Endothelial cell of umbilical vein (primary cell): ENCODE measurements around the gene TNIK. TPM values are rescaled to one million over a fixed set of nuclear protein-coding genes. Genes with fewer than 3 reads are reported as not detected.

Experiments used
- BruUV-seq: library from RNA; stranded (reverse); fragments of 400-500 nt; replicated peaks from 2 replicates; lab custom pipeline; 2021; lab: Mats Ljungman, UMichigan
- CTCF ChIA-PET: fragments of 300-600, 350-600 bp; sonication (Branson Sonifier 250); formaldehyde crosslinking; loops from one replicate; lab custom pipeline; 2021; ENCODE audit warnings: antibody characterized with exemption, inconsistent platforms; lab: Charles Lee
- POLR2A ChIA-PET: fragments of 300-600, 350-600 bp; sonication (Branson Sonifier 250); formaldehyde crosslinking; loops from one replicate; lab custom pipeline; 2021; ENCODE audit warnings: antibody characterized with exemption, inconsistent platforms; lab: Charles Lee
- DNase-seq: peaks from one replicate; pipeline ENCODE4 v3.0.0-alpha.2; 2011; ENCODE audit warnings: low read depth, low spot score
- FAIRE-seq: peaks from 2 replicates; lab custom pipeline; 2011; peaks lifted over from hg19 to GRCh38; lab: Jason Lieb, UNC
- H2AFZ ChIP-seq: 2 replicates; pipeline ENCODE4 v1.6.0; 2012; ENCODE audit warnings: low read depth, low read length, control low read depth, inconsistent platforms
- H3K27ac ChIP-seq: 2 replicates; pipeline ENCODE4 v1.5.1; 2011; ENCODE audit warnings: low read depth, mild to moderate bottlenecking, control low read depth, low read length, moderate library complexity; ENCODE audit not compliant: insufficient read depth
- H3K27me3 ChIP-seq, 2 experiments: 2 replicates each; pipeline versions ENCODE4 v1.6.0 to v1.6.1; 2011; ENCODE audit warnings: low read length in 2 of 2, mixed read lengths in 1 of 2; ENCODE audit not compliant: control insufficient read depth in 2 of 2, insufficient read depth in 2 of 2
- H3K36me3 ChIP-seq, 2 experiments: 2 replicates in 1 of 2; 3 replicates in 1 of 2; pipeline ENCODE4 v1.5.1; 2011; ENCODE audit warnings: low read length in 2 of 2, mild to moderate bottlenecking in 1 of 2, moderate library complexity in 1 of 2; ENCODE audit not compliant: control insufficient read depth in 2 of 2, insufficient read depth in 2 of 2; ENCODE audit errors: extremely low read depth in 1 of 2
- H3K4me1 ChIP-seq: 3 replicates; pipeline ENCODE4 v1.5.1; 2011; ENCODE audit warnings: mild to moderate bottlenecking, low read length; ENCODE audit not compliant: control insufficient read depth, insufficient read depth; ENCODE audit errors: extremely low read depth
- H3K4me2 ChIP-seq: 2 replicates; pipeline ENCODE4 v1.6.1; 2011; ENCODE audit warnings: low read length, control low read depth, mixed read lengths; ENCODE audit not compliant: insufficient read depth
- H3K4me3 ChIP-seq, 3 experiments: fragments of 200-600 bp in 1 of 3; sonication (generic), shearing (Covaris generic) in 1 of 3; replicated peaks in 1 of 3; 2 replicates each; pipeline ENCODE4 v1.5.1; 2011 to 2016; ENCODE audit warnings: control low read depth in 3 of 3, low read length in 3 of 3, mild to moderate bottlenecking in 2 of 3, inconsistent platforms in 1 of 3, low read depth in 1 of 3, moderate library complexity in 1 of 3; ENCODE audit not compliant: insufficient read depth in 1 of 3
- H3K79me2 ChIP-seq: 2 replicates; pipeline ENCODE4 v1.6.0; 2012; ENCODE audit warnings: low read length, inconsistent platforms; ENCODE audit not compliant: control insufficient read depth, insufficient read depth
- H3K9ac ChIP-seq: replicated peaks from 2 replicates; pipeline ENCODE3; 2011; ENCODE audit warnings: low read length, control low read depth; ENCODE audit not compliant: insufficient read depth; ENCODE audit errors: extremely low read depth
- H3K9me1 ChIP-seq: replicated peaks from 3 replicates; pipeline ENCODE4 v1.6.0; 2011; ENCODE audit warnings: mild to moderate bottlenecking, low read length; ENCODE audit not compliant: control insufficient read depth, insufficient read depth; ENCODE audit errors: extremely low read depth
- H3K9me3 ChIP-seq: replicated peaks from 2 replicates; pipeline ENCODE4 v1.5.1; 2012; ENCODE audit warnings: low read length, inconsistent platforms; ENCODE audit not compliant: control insufficient read depth, insufficient read depth
- H4K20me1 ChIP-seq: replicated peaks from 2 replicates; pipeline ENCODE3; 2011; ENCODE audit warnings: mild to moderate bottlenecking, low read length; ENCODE audit not compliant: control insufficient read depth, insufficient read depth; ENCODE audit errors: extremely low read depth
- EZH2 ChIP-seq: IDR thresholded peaks from 2 replicates; pipeline ENCODE4 v1.6.1; 2012; ENCODE audit warnings: borderline replicate concordance, low read depth, mild to moderate bottlenecking, moderate library complexity, low read length, inconsistent platforms; ENCODE audit not compliant: severe bottlenecking
- FOS ChIP-seq: IDR thresholded peaks from 2 replicates; pipeline ENCODE4 v1.6.1; 2011; ENCODE audit warnings: mild to moderate bottlenecking, low read length, moderate library complexity, borderline replicate concordance; ENCODE audit not compliant: insufficient read depth
- GATA2 ChIP-seq: IDR thresholded peaks from 2 replicates; pipeline ENCODE4 v1.7.0; 2011; ENCODE audit warnings: low read depth, mild to moderate bottlenecking, moderate library complexity, mixed read lengths, low read length; ENCODE audit not compliant: insufficient read length, insufficient read depth
- JUN ChIP-seq: IDR thresholded peaks from 2 replicates; pipeline ENCODE4 v1.6.1; 2011; ENCODE audit warnings: borderline replicate concordance, low read depth; ENCODE audit not compliant: insufficient read length, insufficient read depth
- MYC ChIP-seq: IDR thresholded peaks from one replicate; pipeline ENCODE4 v1.6.1; 2011; ENCODE audit warnings: mild to moderate bottlenecking, low read depth, low read length
- POLR2A ChIP-seq: IDR thresholded peaks from 2 replicates; pipeline ENCODE4 v1.6.1; 2012; ENCODE audit warnings: low read depth, mild to moderate bottlenecking, control low read depth, low read length
- POLR2AphosphoS5 ChIP-seq: IDR thresholded peaks from 2 replicates; pipeline ENCODE4 v1.6.1; 2012; ENCODE audit warnings: low read depth, mild to moderate bottlenecking, control low read depth, low read length, moderate library complexity; ENCODE audit not compliant: insufficient read depth
- dilution Hi-C: fragments of 300-500 bp; cut with MboI; formaldehyde crosslinking; loops from one replicate; pipeline ENCODE4 v1.15.0; 2019; ENCODE audit warnings: low sequenced_read_pairs; ENCODE audit not compliant: extremely low pct_ligation_motif_present
- intact Hi-C: fragments of 100-400 bp; cut with micrococcal nuclease; formaldehyde crosslinking; loops from one replicate; pipeline ENCODE4 v1.10.0; 2022
- polyA plus RNA-seq, 4 experiments: library from polyadenylated mRNA; depleted of rRNA in 3 of 4; stranded (reverse) in 3 of 4; unstranded in 1 of 4; fragments of >200 nt; gene quantifications; 2 replicates each; pipeline versions ENCODE4 v1.2.1 to v1.2.3, GENCODE V29; 2011 to 2012; ENCODE audit warnings: missing spikeins in 1 of 4
- total RNA-seq: library from RNA; stranded (reverse); gene quantifications from 2 replicates; pipeline ENCODE4 v1.2.3, GENCODE V29; 2021
- TF ChIP-seq, protein P1 (sequence below), 2 donors: IDR thresholded peaks; 1 replicate in 1 of 2; 2 replicates in 1 of 2; pipeline ENCODE4 v1.5.1; 2011; ENCODE audit warnings: low read length in 2 of 2, mild to moderate bottlenecking in 2 of 2, moderate library complexity in 2 of 2, control low read depth in 1 of 2, inconsistent platforms in 1 of 2, low read depth in 1 of 2; ENCODE audit not compliant: insufficient read depth in 1 of 2; ENCODE audit errors: extremely low read depth in 1 of 2
- TF ChIP-seq, protein P2 (sequence below): IDR thresholded peaks from 2 replicates; pipeline ENCODE4 v1.6.1; 2011; ENCODE audit not compliant: insufficient read depth, insufficient read length

TNIK gene
- total and polyA plus RNA-seq, 2 donors (not counting 3 experiments of a cell fraction or from before 2014, with no cell fraction given) = 10.9 to 39.7 TPM

DNA sequence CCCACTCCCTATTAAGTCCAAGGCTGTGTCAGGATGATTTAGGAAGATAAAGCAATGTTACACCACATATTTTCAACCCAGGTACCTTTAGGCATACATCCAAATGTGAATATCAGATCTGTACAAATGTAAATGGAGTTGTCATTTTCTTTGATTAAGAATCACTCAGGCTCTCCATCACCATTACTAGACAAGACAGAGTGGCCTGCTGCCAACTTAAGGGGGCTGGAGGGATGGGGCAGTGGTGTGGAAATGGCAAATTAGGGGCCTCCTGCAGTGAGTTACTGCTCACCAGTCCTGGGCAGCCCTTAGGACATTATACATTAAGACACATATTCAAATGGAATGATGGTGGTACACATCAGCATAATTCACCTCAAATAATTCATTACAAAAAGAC lies 211.0 kb downstream of the TNIK start:
- BruUV-seq = no TSS peak
- dilution Hi-C loops = no loop called here
- Histone ChIP-seq H2AFZ (no peak overlapping the region), H3K4me3 (no peak overlapping the region), H3K9me1 (no peaks in the 10 kb centered on the region), H3K27me3 (no peaks in the 10 kb centered on the region), H3K4me2 (no peak overlapping the region), H4K20me1 (no peaks in the 10 kb centered on the region), H3K9me3 (no peaks in the 10 kb centered on the region), H3K4me1 (no peaks in the 10 kb centered on the region), H3K36me3 (no peaks in the 10 kb centered on the region), H3K27ac (no peak overlapping the region), H3K9ac (no peak overlapping the region), H3K79me2 (peaks cover 2% of the 10 kb centered on the region)
- POLR2A ChIA-PET = no interaction called here
- CTCF ChIA-PET = interaction anchor here (1.0 to 1.6 kb wide), 4 partner anchors 12 to 20 kb away, joined by 3 to 6 read pairs (median 3); no protein-coding TSS in a partner anchor
- FAIRE-seq = no peak
- TF ChIP-seq, protein P1, sequence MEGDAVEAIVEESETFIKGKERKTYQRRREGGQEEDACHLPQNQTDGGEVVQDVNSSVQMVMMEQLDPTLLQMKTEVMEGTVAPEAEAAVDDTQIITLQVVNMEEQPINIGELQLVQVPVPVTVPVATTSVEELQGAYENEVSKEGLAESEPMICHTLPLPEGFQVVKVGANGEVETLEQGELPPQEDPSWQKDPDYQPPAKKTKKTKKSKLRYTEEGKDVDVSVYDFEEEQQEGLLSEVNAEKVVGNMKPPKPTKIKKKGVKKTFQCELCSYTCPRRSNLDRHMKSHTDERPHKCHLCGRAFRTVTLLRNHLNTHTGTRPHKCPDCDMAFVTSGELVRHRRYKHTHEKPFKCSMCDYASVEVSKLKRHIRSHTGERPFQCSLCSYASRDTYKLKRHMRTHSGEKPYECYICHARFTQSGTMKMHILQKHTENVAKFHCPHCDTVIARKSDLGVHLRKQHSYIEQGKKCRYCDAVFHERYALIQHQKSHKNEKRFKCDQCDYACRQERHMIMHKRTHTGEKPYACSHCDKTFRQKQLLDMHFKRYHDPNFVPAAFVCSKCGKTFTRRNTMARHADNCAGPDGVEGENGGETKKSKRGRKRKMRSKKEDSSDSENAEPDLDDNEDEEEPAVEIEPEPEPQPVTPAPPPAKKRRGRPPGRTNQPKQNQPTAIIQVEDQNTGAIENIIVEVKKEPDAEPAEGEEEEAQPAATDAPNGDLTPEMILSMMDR (IDR thresholded peaks at IDR 0.05; ENCODE audit: extremely low read depth in 1 of 2, insufficient read depth in 1 of 2, low read depth in 1 of 2, low read length in 2 of 2) = no peak
- TF ChIP-seq FOS = no peak
- DNase-seq = no peak
- intact Hi-C loops = no loop called here

DNA sequence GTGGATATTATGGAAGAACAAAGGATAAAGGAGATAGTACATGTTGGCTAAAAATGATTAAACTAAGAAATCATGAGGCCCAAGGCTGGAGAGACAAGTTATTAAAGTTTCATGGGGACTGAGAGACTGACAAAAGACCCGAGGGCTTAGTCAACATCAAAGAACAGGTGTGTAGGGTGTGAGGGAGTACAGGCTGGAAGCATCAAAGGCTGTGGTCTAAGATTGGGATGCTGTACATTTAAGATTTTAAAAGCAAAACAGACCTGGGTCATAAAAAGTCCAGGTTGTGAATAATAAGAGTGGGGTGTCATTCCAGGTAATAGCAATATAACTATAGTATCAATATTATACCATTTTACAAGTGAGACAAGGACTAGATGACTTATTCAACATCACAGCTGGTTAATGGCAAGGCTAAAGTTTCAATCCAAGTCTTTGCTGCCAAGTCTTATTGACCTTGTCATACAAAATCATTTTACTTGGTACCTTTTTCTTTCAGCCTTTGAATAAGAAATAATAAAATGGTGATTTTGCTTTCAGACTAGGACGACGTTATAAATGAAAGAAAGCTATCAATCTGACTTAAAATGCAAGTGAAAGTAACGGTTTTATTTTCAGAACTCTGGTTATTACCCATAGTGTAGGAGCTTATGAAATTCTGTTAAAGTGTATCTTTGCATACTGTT lies 211.6 kb downstream of the TNIK start:
- CTCF ChIA-PET = interaction anchor here (1.1 to 1.6 kb wide), 3 partner anchors 11 to 21 kb away, joined by 3 to 6 read pairs (median 3); no protein-coding TSS in a partner anchor
- H3K27ac ChIP-seq = no peak overlapping the region
- POLR2A ChIA-PET = no interaction called here
- peaks cover 2% of the 10 kb centered on the region for H3K79me2 ChIP-seq
- TF ChIP-seq EZH2 (no peak), GATA2 (no peak), POLR2A (no peak), FOS (no peak), MYC (no peak), JUN (no peak), POLR2AphosphoS5 (no peak)
- TF ChIP-seq, protein P2, sequence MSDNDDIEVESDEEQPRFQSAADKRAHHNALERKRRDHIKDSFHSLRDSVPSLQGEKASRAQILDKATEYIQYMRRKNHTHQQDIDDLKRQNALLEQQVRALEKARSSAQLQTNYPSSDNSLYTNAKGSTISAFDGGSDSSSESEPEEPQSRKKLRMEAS = no peak
- TF ChIP-seq, protein P1 (IDR thresholded peaks at IDR 0.05; ENCODE audit: extremely low read depth in 1 of 2, insufficient read depth in 1 of 2, low read depth in 1 of 2, low read length in 2 of 2) = no peak
- no peaks in the 10 kb centered on the region for H3K27me3 ChIP-seq
- no peak overlapping the region for H2AFZ ChIP-seq
- no peaks in the 10 kb centered on the region for H3K9me1 ChIP-seq
- no peaks in the 10 kb centered on the region for H3K4me1 ChIP-seq
- dilution Hi-C loops = no loop called here
- no peak overlapping the region for H3K9ac ChIP-seq
- no peaks in the 10 kb centered on the region for H4K20me1 ChIP-seq
- H3K36me3 ChIP-seq = no peaks in the 10 kb centered on the region
- intact Hi-C loops = no loop called here
- DNase-seq = no peak
- FAIRE-seq = no peak
- no TSS peak for BruUV-seq
- no peak overlapping the region for H3K4me2 ChIP-seq
- no peak overlapping the region for H3K4me3 ChIP-seq
- H3K9me3 ChIP-seq = no peaks in the 10 kb centered on the region
